ENCODE data around the gene ABCD3. TPM values are rescaled to one million over a fixed set of nuclear protein-coding genes. Genes with fewer than 3 reads are reported as not detected.

The ABCD3 gene
- total and polyA plus RNA-seq, 2 of the 4 experiments (the other 2 are of a cell fraction), result 13.6 to 32.6 TPM

GRCh38 chr1:94383966-94384408 lies 34.2 kb upstream of the ABCD3 start:
- POLR2A ChIA-PET (ENCODE audit: unreplicated experiment), result no interaction called here
- no TSS peak for BruUV-seq (replicated peaks)
- H2AFZ ChIP-seq (replicated peaks; ENCODE audit: low read length, poor library complexity), result no peak overlapping the region
- intact Hi-C loops (cut with micrococcal nuclease), result no loop called here
- H3K4me2 ChIP-seq (ENCODE audit: low read depth, low read length), result peak overlapping the region; percentile 45; the same call in 1 of the 2 replicates
- no peak overlapping the region for H3K14ac ChIP-seq (replicated peaks; ENCODE audit: low read depth, low read length)
- dilution Hi-C loops (cut with HindIII; ENCODE audit: low sequenced_read_pairs, unreplicated experiment), result no loop called here
- no peak overlapping the region for H4K8ac ChIP-seq (ENCODE audit: low read depth in 2 of 2, low read length in 2 of 2)
- no peak overlapping the region for H3K56ac ChIP-seq (ENCODE audit: extremely low read depth, insufficient read depth, low read length)
- H2BK15ac ChIP-seq (ENCODE audit: low read depth, low read length), result no peak overlapping the region
- DNase-seq (peak; percentile 79), ATAC-seq (ENCODE audit: low read depth) (peak; percentile 95)
- H3K4ac ChIP-seq (ENCODE audit: low read depth, low read length), result no peak overlapping the region
- H3K4me1 ChIP-seq (ENCODE audit: control insufficient read depth, insufficient read depth, low read length), result peaks cover 1% of the 10 kb centered on the region; the same call in 1 of the 2 replicates
- in situ Hi-C loops (cut with MboI; ENCODE audit: low sequenced_read_pairs), result no loop called here
- no peak overlapping the region for H2BK20ac ChIP-seq (ENCODE audit: low read depth, low read length)
- 0 out of 2 replicates have a peak, but pooled peaks cover 3% of the 10 kb centered on the region for H3K9me1 ChIP-seq (ENCODE audit: insufficient read depth, low read length)
- no peak overlapping the region for H3K9ac ChIP-seq (ENCODE audit: low read depth, low read length)
- CTCF ChIA-PET, result no interaction called here
- no peaks in the 10 kb centered on the region for H3K9me3 ChIP-seq (ENCODE audit: control insufficient read depth, insufficient read depth, low read length)
- H3K36me3 ChIP-seq (ENCODE audit: control insufficient read depth, insufficient read depth, low read length), result no peaks in the 10 kb centered on the region
- H3K79me1 ChIP-seq (ENCODE audit: low read depth in 1 of 2, low read length in 2 of 2), result no peaks in the 10 kb centered on the region
- no peak overlapping the region for H4K5ac ChIP-seq (ENCODE audit: low read depth, low read length)
- no peak overlapping the region for H2AK9ac ChIP-seq (replicated peaks; ENCODE audit: low read depth, low read length, poor library complexity)
- no peak overlapping the region for H2AK5ac ChIP-seq (ENCODE audit: low read depth, low read length)
- H2BK120ac ChIP-seq (ENCODE audit: low read depth, low read length), result no peak overlapping the region
- 33% methylated on average over 1 of the region's 4 CpGs; no CpG with 5 or more reads in 1 of the 2 experiments for WGBS, 2 experiments (ENCODE audit: extremely low coverage in 2 of 2, insufficient read length in 1 of 2)
- peaks cover 4% of the 10 kb centered on the region; the same call in 1 of the 2 replicates for H3K27me3 ChIP-seq (ENCODE audit: control insufficient read depth, insufficient read depth, low read length)
- no peak overlapping the region for H3K23ac ChIP-seq (ENCODE audit: low read depth, low read length)
- no peak overlapping the region for H2BK5ac ChIP-seq (ENCODE audit: low read depth, low read length, poor library complexity, severe bottlenecking)
- no peak overlapping the region for H3K4me3 ChIP-seq (ENCODE audit: insufficient read depth, low read depth, low read length)
- H3K18ac ChIP-seq (ENCODE audit: low read depth, low read length), result no peak overlapping the region
- no peak overlapping the region for H4K91ac ChIP-seq (ENCODE audit: insufficient read depth, low read depth, low read length)
- H4K20me1 ChIP-seq (ENCODE audit: insufficient read depth, low read length), result no peaks in the 10 kb centered on the region
- H3K27ac ChIP-seq (ENCODE audit: insufficient read depth, low read length), result no peak overlapping the region
- peak; percentile 30; the same call in 1 of the 2 replicates for TF ChIP-seq FOS (IDR thresholded peaks at IDR 0.05; ENCODE audit: low read depth, low read length)
- TF ChIP-seq MAZ (IDR thresholded peaks at IDR 0.05; ENCODE audit: borderline replicate concordance, low read depth, low read length), result no peak
- no peak for TF ChIP-seq ELK1 (IDR thresholded peaks at IDR 0.05; ENCODE audit: borderline replicate concordance, low read depth, low read length)
- TF ChIP-seq POLR2A (IDR thresholded peaks at IDR 0.05; ENCODE audit: low read depth, low read length), result no peak
- no peak for TF ChIP-seq RAD21 (IDR thresholded peaks at IDR 0.05; ENCODE audit: low read length)
- TF ChIP-seq SMC3 (IDR thresholded peaks at IDR 0.05; ENCODE audit: low read depth, low read length), result no peak
- peak; percentile 66; the same call in 1 of the 2 replicates for TF ChIP-seq CEBPB (IDR thresholded peaks at IDR 0.05; ENCODE audit: low read depth, low read length)
- TF ChIP-seq MAFK (IDR thresholded peaks at IDR 0.05; ENCODE audit: low read depth, low read length), result no peak
